OCI-LY7 (cell line): ENCODE measurements around the gene ASB10.

ENCODE experiments used
- CTCF ChIP-seq: fragments of 200-600 bp; sonication (generic); conservative IDR thresholded peaks from 2 replicates; pipeline ENCODE4 v1.5.1; 2014; ENCODE audit warnings: mild to moderate bottlenecking, antibody characterized with exemption, low read length, moderate library complexity, mixed read lengths
- EZH2phosphoT487 ChIP-seq: fragments of 200-600 bp; sonication (generic); IDR thresholded peaks from 2 replicates; pipeline ENCODE4 v1.6.1; 2018; ENCODE audit warnings: low read depth, borderline replicate concordance, mild to moderate bottlenecking, mixed run types, antibody characterized with exemption, low read length, moderate library complexity, mixed read lengths

GRCh38 chr7:151126491-151127137 is 60.4 kb downstream of the ASB10 start:
- TF ChIP-seq EZH2phosphoT487: no peak
- TF ChIP-seq CTCF: no peak
